NT2/D1 (cell line): Measurements from ENCODE around the gene NSFL1C.

Source experiments
- SUZ12 ChIP-seq: IDR thresholded peaks from 2 replicates; pipeline ENCODE4 v1.6.1; 2011; ENCODE audit not compliant: insufficient read length, insufficient read depth; ENCODE audit errors: extremely low read depth
- YY1 ChIP-seq: IDR thresholded peaks from 2 replicates; pipeline ENCODE4 v1.6.1; 2011; ENCODE audit not compliant: insufficient read length, insufficient read depth
- ZNF274 ChIP-seq: IDR thresholded peaks from 2 replicates; pipeline ENCODE4 v1.6.1; 2011; ENCODE audit warnings: mild to moderate bottlenecking, low read depth, low read length

DNA sequence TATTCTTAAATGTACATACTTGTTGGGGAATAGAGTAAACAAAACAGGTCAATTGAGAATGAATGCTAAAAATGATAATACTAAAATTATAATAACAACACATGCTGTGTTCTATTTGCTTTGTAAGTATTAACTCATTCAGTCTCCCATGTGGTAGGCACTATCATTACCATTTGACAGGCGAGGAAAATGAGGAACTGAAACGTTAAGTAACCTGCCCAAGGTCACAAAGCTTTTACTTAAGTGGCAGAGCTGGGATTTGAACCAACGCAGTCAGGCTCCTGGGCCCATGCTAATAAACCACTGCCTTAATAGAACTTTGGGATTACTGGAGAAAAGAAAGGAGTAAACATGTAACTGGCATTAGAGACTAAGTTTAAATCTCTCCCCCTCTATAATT is 3.8 kb downstream of the NSFL1C start:
- TF ChIP-seq ZNF274 (no peak), YY1 (no peak), SUZ12 (no peak)
